ENCODE results near the gene PIP5K1C.
"Not testable (repeated sequence)": the region's sequence is repeated elsewhere in the genome, so short reads cannot be mapped to it uniquely, and the experiment has no call there.

Gene PIP5K1C

GRCh38 chr19:3674784-3675543 lies 25.3 kb downstream of the PIP5K1C start:
- DNase-seq (ENCODE audit: low read depth in 2 of 2): no peak

GRCh38 chr19:3673506-3674439 lies 26.5 kb downstream of the PIP5K1C start:
- no peak for DNase-seq (ENCODE audit: low read depth in 2 of 2)

- no peak for DNase-seq (ENCODE audit: low read depth in 2 of 2)
Observed at GRCh38 chr19:3672993-3673392, 27.3 kb downstream of the PIP5K1C start.

GRCh38 chr19:3672575-3672948 lies 27.7 kb downstream of the PIP5K1C start:
- no peak for DNase-seq (ENCODE audit: low read depth in 2 of 2)

GRCh38 chr19:3671680-3672574 lies 28.3 kb downstream of the PIP5K1C start:
- DNase-seq (ENCODE audit: low read depth in 2 of 2): no peak

GRCh38 chr19:3670796-3671679 lies 29.2 kb downstream of the PIP5K1C start:
- peak in 1 of 2 experiments; percentile 32 for DNase-seq (ENCODE audit: low read depth in 2 of 2)

GRCh38 chr19:3669947-3670795 lies 30.1 kb downstream of the PIP5K1C start:
- DNase-seq (ENCODE audit: low read depth in 2 of 2): no peak

- DNase-seq (ENCODE audit: low read depth in 2 of 2): no peak
Observed at GRCh38 chr19:3669082-3669946, 31.0 kb downstream of the PIP5K1C start.

GRCh38 chr19:3668331-3669081 lies 31.8 kb downstream of the PIP5K1C start:
- DNase-seq (ENCODE audit: low read depth in 2 of 2): no peak

GRCh38 chr19:3667766-3668165 lies 32.5 kb downstream of the PIP5K1C start:
- no peak for DNase-seq (ENCODE audit: low read depth in 2 of 2)

- DNase-seq (ENCODE audit: low read depth in 2 of 2): no peak
Observed at GRCh38 chr19:3667037-3667638, 33.1 kb downstream of the PIP5K1C start.

- not testable (repeated sequence) for DNase-seq (ENCODE audit: low read depth in 2 of 2)
Observed at GRCh38 chr19:3666545-3666856, 33.8 kb downstream of the PIP5K1C start.

- peak; percentile 53 to 66 for DNase-seq (ENCODE audit: low read depth in 2 of 2)
Observed at GRCh38 chr19:3665681-3666544, 34.4 kb downstream of the PIP5K1C start.

GRCh38 chr19:3664879-3665642 lies 35.2 kb downstream of the PIP5K1C start:
- no peak for DNase-seq (ENCODE audit: low read depth in 2 of 2)

- DNase-seq (ENCODE audit: low read depth in 2 of 2): no peak
Observed at GRCh38 chr19:3663838-3664237, 36.4 kb downstream of the PIP5K1C start.

Data from stimulated activated CD4-positive, alpha-beta T cell treated with anti-CD3 and anti-CD28 coated beads, Interleukin-12 subunit alpha, Interleukin-12 subunit beta, amount 100 ng/mL, for 24 hours (primary cell).